HepG2 (cell line): ENCODE data around the gene SAE1. TPM values are rescaled to one million over a fixed set of nuclear protein-coding genes. Genes with fewer than 3 reads are reported as not detected.

ENCODE experiments used
- BCL6 ChIP-seq: IDR thresholded peaks from 2 replicates; pipeline ENCODE4 v1.6.1; 2016; ENCODE audit warnings: missing genetic modification reagents, missing compliant biosample characterization
- BORCS8-MEF2B ChIP-seq: sonication (generic); formaldehyde crosslinking; IDR thresholded peaks from 2 replicates; pipeline ENCODE4 v1.8.0; 2022; ENCODE audit warnings: mild to moderate bottlenecking, missing genetic modification reagents
- CENPT ChIP-seq: sonication (generic); formaldehyde crosslinking; IDR thresholded peaks from 2 replicates; pipeline ENCODE4 v1.8.0; 2022; ENCODE audit warnings: low read depth, mild to moderate bottlenecking, moderate library complexity, missing genetic modification reagents
- EHMT2 ChIP-seq: fragments of 200-600 bp; sonication (generic); IDR thresholded peaks from 2 replicates; pipeline ENCODE4 v1.7.0; 2017; ENCODE audit warnings: antibody characterized with exemption, low read depth, low read length, borderline replicate concordance
- FOXO1 ChIP-seq: sonication (generic); formaldehyde crosslinking; IDR thresholded peaks from 2 replicates; pipeline ENCODE4 v1.4.0; 2020; ENCODE audit warnings: missing genetic modification reagents
- HOXA7 ChIP-seq: sonication (generic); formaldehyde crosslinking; IDR thresholded peaks from 2 replicates; pipeline ENCODE4 v1.8.1; 2022; ENCODE audit warnings: mild to moderate bottlenecking, missing genetic modification reagents, moderate library complexity
- JARID2 ChIP-seq: sonication (generic); formaldehyde crosslinking; IDR thresholded peaks from 2 replicates; pipeline ENCODE4 v1.8.1; 2023; ENCODE audit warnings: missing genetic modification reagents, inconsistent platforms; ENCODE audit not compliant: insufficient replicate concordance
- LCORL ChIP-seq, 2 experiments: fragments of 450-650 bp in 1 of 2; sonication (generic) in 1 of 2; formaldehyde crosslinking in 1 of 2; IDR thresholded peaks; 2 replicates each; pipeline versions ENCODE4 v1.5.0 to v1.6.1; 2017 to 2020; ENCODE audit warnings: antibody characterized with exemption in 1 of 2, missing genetic modification reagents in 1 of 2
- MATR3 ChIP-seq: sonication (generic); formaldehyde crosslinking; IDR thresholded peaks from 2 replicates; pipeline ENCODE4 v1.4.0; 2020; ENCODE audit warnings: missing genetic modification reagents
- MIER3 ChIP-seq: IDR thresholded peaks from 2 replicates; pipeline ENCODE4 v1.6.1; 2016; ENCODE audit warnings: missing compliant biosample characterization, borderline replicate concordance
- MLLT10 ChIP-seq: sonication (generic); formaldehyde crosslinking; IDR thresholded peaks from 2 replicates; pipeline ENCODE4 v1.4.0; 2020; ENCODE audit warnings: missing genetic modification reagents
- NR1H2 ChIP-seq: sonication (generic); formaldehyde crosslinking; IDR thresholded peaks from 2 replicates; pipeline ENCODE4 v1.8.1; 2022; ENCODE audit warnings: low read depth, missing genetic modification reagents, borderline replicate concordance
- ZNF207 ChIP-seq: fragments of 450-650 bp; IDR thresholded peaks from 2 replicates; pipeline ENCODE4 v1.6.1; 2016; ENCODE audit warnings: antibody characterized with exemption, borderline replicate concordance
- ZNF713 ChIP-seq: sonication (generic); formaldehyde crosslinking; IDR thresholded peaks from 2 replicates; pipeline ENCODE4 v1.4.0; 2020; ENCODE audit warnings: mild to moderate bottlenecking, missing genetic modification reagents
- polyA plus RNA-seq, 8 experiments: library from polyadenylated mRNA; depleted of rRNA in 3 of 8; stranded (reverse) in 7 of 8; unstranded in 1 of 8; fragments of >200 nt; fragmentation: Illumina TruSeq in 4 of 8; extraction: Trizol in 4 of 8; gene quantifications; 2 replicates each; pipeline versions ENCODE4 v1.2.1 to v1.2.3, GENCODE V29; 2011 to 2016; ENCODE audit warnings: low read depth in 4 of 8, missing spikeins in 1 of 8, mixed read lengths in 1 of 8; ENCODE audit not compliant: insufficient read depth in 1 of 8
- total RNA-seq, 5 experiments: library from RNA; depleted of rRNA; stranded (reverse); fragments of >200 nt; fragmentation: Illumina TruSeq; extraction: Trizol; gene quantifications; 2 replicates each; pipeline ENCODE4 v1.2.3, GENCODE V29; 2016; ENCODE audit warnings: low read depth in 1 of 5
- TF ChIP-seq, protein P1 (sequence below): sonication (generic); formaldehyde crosslinking; IDR thresholded peaks from 2 replicates; pipeline ENCODE4 v1.5.1; 2020; ENCODE audit warnings: mild to moderate bottlenecking, missing genetic modification reagents
- TF ChIP-seq, protein P2 (sequence below): sonication (generic); formaldehyde crosslinking; IDR thresholded peaks from 2 replicates; pipeline ENCODE4 v1.5.0; 2020; ENCODE audit warnings: mild to moderate bottlenecking, missing genetic modification reagents, borderline replicate concordance
- TF ChIP-seq, protein P3 (sequence below): sonication (generic); formaldehyde crosslinking; IDR thresholded peaks from 2 replicates; pipeline ENCODE4 v1.5.1; 2020; ENCODE audit warnings: mild to moderate bottlenecking, missing genetic modification reagents, moderate library complexity

The SAE1 gene
- total and polyA plus RNA-seq, 2 of the 13 experiments (the other 11 are each of a cell fraction or from before 2014, with no cell fraction given): 87.6 to 197 TPM

DNA sequence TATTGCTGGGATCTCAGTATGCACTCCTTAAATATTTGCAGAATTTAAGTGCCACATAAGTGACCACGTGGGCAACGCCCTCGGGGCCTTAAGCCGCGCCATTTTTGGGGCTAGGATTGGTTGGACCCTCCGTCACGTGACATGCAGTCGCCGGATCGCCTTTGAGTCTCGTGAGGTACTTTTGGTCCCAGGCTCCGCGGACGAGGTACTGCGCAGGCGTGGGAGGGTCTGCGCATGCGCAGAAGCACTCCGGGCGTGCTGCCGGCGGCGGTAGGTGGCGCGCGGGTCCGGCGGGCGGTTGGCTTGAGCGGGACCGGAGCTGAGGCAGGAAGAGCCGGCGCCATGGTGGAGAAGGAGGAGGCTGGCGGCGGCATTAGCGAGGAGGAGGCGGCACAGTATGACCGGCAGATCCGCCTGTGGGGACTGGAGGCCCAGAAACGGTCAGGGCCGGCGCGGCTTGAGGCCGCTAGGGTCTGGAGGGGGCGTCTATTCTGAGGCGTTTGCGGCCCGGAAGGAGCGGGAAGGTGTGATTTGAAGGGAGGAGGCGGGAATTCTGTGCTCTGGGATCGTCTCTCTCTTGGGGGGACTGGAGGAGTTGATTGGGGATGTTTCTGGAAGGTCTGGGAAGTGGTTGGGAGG lies at the start of gene SAE1 (continued):
- TF ChIP-seq ZNF207 (peak; percentile 90; the same call in 1 of the 2 replicates), MLLT10 (CRISPR knock-in tag) (no peak), ZNF713 (CRISPR knock-in tag) (no peak), MATR3 (CRISPR knock-in tag) (no peak), LCORL (IDR thresholded peaks at IDR 0.05) (peak; percentile 80), LCORL (CRISPR knock-in tag; IDR thresholded peaks at IDR 0.05) (peak; percentile 72), CENPT (CRISPR knock-in tag) (peak; percentile 16; the same call in 1 of the 2 replicates), MIER3 (CRISPR knock-in tag) (no peak), BCL6 (CRISPR knock-in tag) (no peak), FOXO1 (no peak; the same call in 1 of the 2 replicates), BORCS8-MEF2B (CRISPR knock-in tag) (peak; percentile 82; the same call in 1 of the 2 replicates), EHMT2 (no peak), JARID2 (CRISPR knock-in tag) (peak; percentile 49), HOXA7 (CRISPR knock-in tag) (no peak), NR1H2 (CRISPR knock-in tag) (no peak)
- TF ChIP-seq, protein P1, sequence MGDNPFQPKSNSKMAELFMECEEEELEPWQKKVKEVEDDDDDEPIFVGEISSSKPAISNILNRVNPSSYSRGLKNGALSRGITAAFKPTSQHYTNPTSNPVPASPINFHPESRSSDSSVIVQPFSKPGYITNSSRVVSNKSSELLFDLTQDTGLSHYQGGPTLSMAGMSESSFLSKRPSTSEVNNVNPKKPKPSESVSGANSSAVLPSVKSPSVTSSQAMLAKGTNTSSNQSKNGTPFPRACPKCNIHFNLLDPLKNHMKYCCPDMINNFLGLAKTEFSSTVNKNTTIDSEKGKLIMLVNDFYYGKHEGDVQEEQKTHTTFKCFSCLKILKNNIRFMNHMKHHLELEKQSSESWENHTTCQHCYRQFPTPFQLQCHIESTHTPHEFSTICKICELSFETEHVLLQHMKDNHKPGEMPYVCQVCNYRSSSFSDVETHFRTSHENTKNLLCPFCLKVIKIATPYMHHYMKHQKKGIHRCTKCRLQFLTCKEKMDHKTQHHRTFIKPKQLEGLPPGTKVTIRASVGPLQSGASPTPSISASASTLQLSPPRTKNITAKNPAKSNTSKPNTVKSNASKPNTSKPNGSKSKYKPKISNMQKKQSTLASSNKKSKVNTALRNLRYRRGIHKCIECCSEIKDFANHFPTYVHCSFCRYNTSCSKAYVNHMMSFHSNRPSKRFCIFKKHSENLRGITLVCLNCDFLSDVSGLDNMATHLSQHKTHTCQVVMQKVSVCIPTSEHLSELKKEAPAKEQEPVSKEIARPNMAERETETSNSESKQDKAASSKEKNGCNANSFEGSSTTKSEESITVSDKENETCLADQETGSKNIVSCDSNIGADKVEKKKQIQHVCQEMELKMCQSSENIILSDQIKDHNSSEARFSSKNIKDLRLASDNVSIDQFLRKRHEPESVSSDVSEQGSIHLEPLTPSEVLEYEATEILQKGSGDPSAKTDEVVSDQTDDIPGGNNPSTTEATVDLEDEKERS (CRISPR knock-in tag): peak; percentile 39; the same call in 1 of the 2 replicates
- TF ChIP-seq, protein P2, sequence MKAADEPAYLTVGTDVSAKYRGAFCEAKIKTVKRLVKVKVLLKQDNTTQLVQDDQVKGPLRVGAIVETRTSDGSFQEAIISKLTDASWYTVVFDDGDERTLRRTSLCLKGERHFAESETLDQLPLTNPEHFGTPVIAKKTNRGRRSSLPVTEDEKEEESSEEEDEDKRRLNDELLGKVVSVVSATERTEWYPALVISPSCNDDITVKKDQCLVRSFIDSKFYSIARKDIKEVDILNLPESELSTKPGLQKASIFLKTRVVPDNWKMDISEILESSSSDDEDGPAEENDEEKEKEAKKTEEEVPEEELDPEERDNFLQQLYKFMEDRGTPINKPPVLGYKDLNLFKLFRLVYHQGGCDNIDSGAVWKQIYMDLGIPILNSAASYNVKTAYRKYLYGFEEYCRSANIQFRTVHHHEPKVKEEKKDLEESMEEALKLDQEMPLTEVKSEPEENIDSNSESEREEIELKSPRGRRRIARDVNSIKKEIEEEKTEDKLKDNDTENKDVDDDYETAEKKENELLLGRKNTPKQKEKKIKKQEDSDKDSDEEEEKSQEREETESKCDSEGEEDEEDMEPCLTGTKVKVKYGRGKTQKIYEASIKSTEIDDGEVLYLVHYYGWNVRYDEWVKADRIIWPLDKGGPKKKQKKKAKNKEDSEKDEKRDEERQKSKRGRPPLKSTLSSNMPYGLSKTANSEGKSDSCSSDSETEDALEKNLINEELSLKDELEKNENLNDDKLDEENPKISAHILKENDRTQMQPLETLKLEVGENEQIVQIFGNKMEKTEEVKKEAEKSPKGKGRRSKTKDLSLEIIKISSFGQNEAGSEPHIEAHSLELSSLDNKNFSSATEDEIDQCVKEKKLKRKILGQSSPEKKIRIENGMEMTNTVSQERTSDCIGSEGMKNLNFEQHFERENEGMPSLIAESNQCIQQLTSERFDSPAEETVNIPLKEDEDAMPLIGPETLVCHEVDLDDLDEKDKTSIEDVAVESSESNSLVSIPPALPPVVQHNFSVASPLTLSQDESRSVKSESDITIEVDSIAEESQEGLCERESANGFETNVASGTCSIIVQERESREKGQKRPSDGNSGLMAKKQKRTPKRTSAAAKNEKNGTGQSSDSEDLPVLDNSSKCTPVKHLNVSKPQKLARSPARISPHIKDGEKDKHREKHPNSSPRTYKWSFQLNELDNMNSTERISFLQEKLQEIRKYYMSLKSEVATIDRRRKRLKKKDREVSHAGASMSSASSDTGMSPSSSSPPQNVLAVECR (CRISPR knock-in tag): peak; percentile 88
- TF ChIP-seq, protein P3, sequence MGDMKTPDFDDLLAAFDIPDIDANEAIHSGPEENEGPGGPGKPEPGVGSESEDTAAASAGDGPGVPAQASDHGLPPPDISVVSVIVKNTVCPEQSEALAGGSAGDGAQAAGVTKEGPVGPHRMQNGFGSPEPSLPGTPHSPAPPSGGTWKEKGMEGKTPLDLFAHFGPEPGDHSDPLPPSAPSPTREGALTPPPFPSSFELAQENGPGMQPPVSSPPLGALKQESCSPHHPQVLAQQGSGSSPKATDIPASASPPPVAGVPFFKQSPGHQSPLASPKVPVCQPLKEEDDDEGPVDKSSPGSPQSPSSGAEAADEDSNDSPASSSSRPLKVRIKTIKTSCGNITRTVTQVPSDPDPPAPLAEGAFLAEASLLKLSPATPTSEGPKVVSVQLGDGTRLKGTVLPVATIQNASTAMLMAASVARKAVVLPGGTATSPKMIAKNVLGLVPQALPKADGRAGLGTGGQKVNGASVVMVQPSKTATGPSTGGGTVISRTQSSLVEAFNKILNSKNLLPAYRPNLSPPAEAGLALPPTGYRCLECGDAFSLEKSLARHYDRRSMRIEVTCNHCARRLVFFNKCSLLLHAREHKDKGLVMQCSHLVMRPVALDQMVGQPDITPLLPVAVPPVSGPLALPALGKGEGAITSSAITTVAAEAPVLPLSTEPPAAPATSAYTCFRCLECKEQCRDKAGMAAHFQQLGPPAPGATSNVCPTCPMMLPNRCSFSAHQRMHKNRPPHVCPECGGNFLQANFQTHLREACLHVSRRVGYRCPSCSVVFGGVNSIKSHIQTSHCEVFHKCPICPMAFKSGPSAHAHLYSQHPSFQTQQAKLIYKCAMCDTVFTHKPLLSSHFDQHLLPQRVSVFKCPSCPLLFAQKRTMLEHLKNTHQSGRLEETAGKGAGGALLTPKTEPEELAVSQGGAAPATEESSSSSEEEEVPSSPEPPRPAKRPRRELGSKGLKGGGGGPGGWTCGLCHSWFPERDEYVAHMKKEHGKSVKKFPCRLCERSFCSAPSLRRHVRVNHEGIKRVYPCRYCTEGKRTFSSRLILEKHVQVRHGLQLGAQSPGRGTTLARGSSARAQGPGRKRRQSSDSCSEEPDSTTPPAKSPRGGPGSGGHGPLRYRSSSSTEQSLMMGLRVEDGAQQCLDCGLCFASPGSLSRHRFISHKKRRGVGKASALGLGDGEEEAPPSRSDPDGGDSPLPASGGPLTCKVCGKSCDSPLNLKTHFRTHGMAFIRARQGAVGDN (CRISPR knock-in tag): peak; percentile 98
